Adrenal gland (tissue), 12 donors: ENCODE results near the gene MPDZ. TPM values are rescaled to one million over a fixed set of nuclear protein-coding genes. Genes with fewer than 3 reads are reported as not detected.

Experiments used
- DNase-seq, 7 donors: peaks; one replicate each; pipeline ENCODE4 v3.0.0-alpha.2; 2019 to 2020
- H3K27ac ChIP-seq, 5 donors: fragments of 200-600 bp; sonication (generic) in 4 of 5; 1 replicate in 3 of 5; 2 replicates in 2 of 5; pipeline versions ENCODE4 v1.5.1 to v1.8.0; 2016 to 2020; ENCODE audit warnings: mild to moderate bottlenecking in 1 of 5
- H3K27me3 ChIP-seq: fragments of 200-600 bp; 2 replicates; pipeline ENCODE4 v1.8.0; 2021
- H3K36me3 ChIP-seq, 2 donors: fragments of 200-600 bp; replicated peaks in 1 of 2; 1 replicate in 1 of 2; 2 replicates in 1 of 2; pipeline versions ENCODE4 v1.5.1 to v1.8.0; 2018 to 2022
- H3K4me1 ChIP-seq, 2 donors: fragments of 200-600 bp; replicated peaks in 1 of 2; 1 replicate in 1 of 2; 2 replicates in 1 of 2; pipeline versions ENCODE4 v1.5.1 to v1.8.0; 2018 to 2021
- H3K4me3 ChIP-seq, 4 donors: fragments of 200-600 bp; sonication (generic) in 3 of 4; one replicate each; pipeline ENCODE4 v1.5.1; 2016 to 2018
- H3K9me3 ChIP-seq, 3 donors: fragments of 200-600 bp; sonication (generic) in 1 of 3; replicated peaks in 1 of 3; 1 replicate in 2 of 3; 2 replicates in 1 of 3; pipeline versions ENCODE4 v1.5.1 to v1.8.0; 2016 to 2021
- POLR2A ChIP-seq, 2 donors: fragments of 450-650 bp; IDR thresholded peaks; one replicate each; pipeline ENCODE4 v1.6.1; 2017; ENCODE audit warnings: antibody characterized with exemption in 2 of 2, mild to moderate bottlenecking in 2 of 2, moderate library complexity in 1 of 2
- WGBS, 4 donors: extraction: QIAGEN DNeasy Blood & Tissue Kit in 2 of 4; methylation state at CpG; one replicate each; pipeline versions ENCODE4 v1.1.5 to v1.1.7; 2013 to 2017; 5-methylcytosine and 5-hydroxymethylcytosine counted together
- intact Hi-C, 2 donors: fragments of 100-400 bp; cut with DNase I; formaldehyde crosslinking; loops; one replicate each; pipeline versions ENCODE4 v1.14.1 to v1.15.0; 2022 to 2023
- polyA plus RNA-seq, 3 donors: library from polyadenylated mRNA; stranded (reverse); fragments of 200-250 nt in 2 of 3; fragments of 350-450 nt in 1 of 3; fragmentation: Illumina TruSeq in 1 of 3; extraction: RNeasy Lipid Tissue Mini Kit (QIAGEN cat#74804) in 1 of 3; gene quantifications; one replicate each; pipeline ENCODE4 v1.2.3, GENCODE V29; 2013 to 2014
- total RNA-seq, 9 donors: library from RNA; depleted of rRNA in 4 of 9; stranded (reverse); fragments of >200 nt in 4 of 9; fragments of 120-200 nt in 1 of 9; fragmentation: NEBNext Ultra II Directional in 1 of 9; extraction: Animal tissue kit (Norgen Biotek cat#: 25700) in 1 of 9; gene quantifications; one replicate each; pipeline versions ENCODE4 v1.1.0 to v1.2.4, GENCODE V29; 2013 to 2023
- TF ChIP-seq, protein P1 (sequence below), 6 experiments: fragments of 450-650 bp in 4 of 6; fragments of 200-600 bp in 2 of 6; sonication (generic) in 1 of 6; IDR thresholded peaks; 1 replicate in 5 of 6; 2 replicates in 1 of 6; pipeline versions ENCODE4 v1.5.1 to v1.8.0; 2016 to 2021; ENCODE audit warnings: antibody characterized with exemption in 6 of 6, mild to moderate bottlenecking in 2 of 6, moderate library complexity in 1 of 6
- donor health status: healthy with polysubstance abuse.
- donor health status: Bipolar disorder and iron deficiency.
- donor health status: DM: yes; HTN: yes; CAD: no.
- donor health status: DM: no; HTN: no; CAD: no.
- donor health status: DM: no; HTN: no; CAD: no.
- donor health status: DM: yes; HTN: yes; CAD: no.

Gene MPDZ
- total and polyA plus RNA-seq, 12 donors: 10.7 to 46.0 (median 27.7) TPM

- Histone ChIP-seq H3K4me3 (no peak overlapping the region), H3K9me3 (no peaks in the 10 kb centered on the region), H3K36me3 (no peaks in the 10 kb centered on the region), H3K27me3 (no peaks in the 10 kb centered on the region), H3K4me1 (no peaks in the 10 kb centered on the region), H3K27ac (no peak overlapping the region)
- DNase-seq: no peak
- TF ChIP-seq POLR2A (IDR thresholded peaks at IDR 0.05): no peak
- TF ChIP-seq, protein P1, sequence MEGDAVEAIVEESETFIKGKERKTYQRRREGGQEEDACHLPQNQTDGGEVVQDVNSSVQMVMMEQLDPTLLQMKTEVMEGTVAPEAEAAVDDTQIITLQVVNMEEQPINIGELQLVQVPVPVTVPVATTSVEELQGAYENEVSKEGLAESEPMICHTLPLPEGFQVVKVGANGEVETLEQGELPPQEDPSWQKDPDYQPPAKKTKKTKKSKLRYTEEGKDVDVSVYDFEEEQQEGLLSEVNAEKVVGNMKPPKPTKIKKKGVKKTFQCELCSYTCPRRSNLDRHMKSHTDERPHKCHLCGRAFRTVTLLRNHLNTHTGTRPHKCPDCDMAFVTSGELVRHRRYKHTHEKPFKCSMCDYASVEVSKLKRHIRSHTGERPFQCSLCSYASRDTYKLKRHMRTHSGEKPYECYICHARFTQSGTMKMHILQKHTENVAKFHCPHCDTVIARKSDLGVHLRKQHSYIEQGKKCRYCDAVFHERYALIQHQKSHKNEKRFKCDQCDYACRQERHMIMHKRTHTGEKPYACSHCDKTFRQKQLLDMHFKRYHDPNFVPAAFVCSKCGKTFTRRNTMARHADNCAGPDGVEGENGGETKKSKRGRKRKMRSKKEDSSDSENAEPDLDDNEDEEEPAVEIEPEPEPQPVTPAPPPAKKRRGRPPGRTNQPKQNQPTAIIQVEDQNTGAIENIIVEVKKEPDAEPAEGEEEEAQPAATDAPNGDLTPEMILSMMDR (IDR thresholded peaks at IDR 0.05): no peak
- intact Hi-C loops: no loop called here
- 58 to 86% (median 64%) methylated on average over 2 of the region's 2 CpGs for WGBS, 4 donors
These were observed 196.7 kb downstream of the MPDZ start for GRCh38 chr9:13082796-13083195.

DNA sequence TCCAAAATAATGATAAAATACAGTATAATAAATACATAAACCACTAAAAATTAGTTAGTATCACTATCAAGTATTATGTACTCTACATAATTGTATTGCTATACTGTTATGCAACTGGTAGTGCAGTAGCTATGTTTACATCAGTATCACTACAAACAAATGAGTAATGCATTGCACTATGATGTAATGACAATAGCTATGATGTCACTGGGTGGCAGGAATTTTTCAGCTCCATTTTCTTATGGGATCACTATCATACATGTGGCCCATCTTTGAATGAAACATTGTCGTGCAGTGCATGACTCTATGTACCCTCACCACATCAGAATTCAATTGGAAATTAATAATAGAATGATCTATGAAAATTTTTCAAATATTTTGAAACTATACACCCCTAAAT, 201.3 kb downstream of the MPDZ start:
- no peaks in the 10 kb centered on the region for H3K9me3 ChIP-seq
- WGBS, 4 donors: 91 to 100% (median 95%) methylated on average over 1 of the region's 1 CpG
- H3K36me3 ChIP-seq: no peaks in the 10 kb centered on the region
- no peaks in the 10 kb centered on the region for H3K27me3 ChIP-seq
- H3K4me1 ChIP-seq: no peaks in the 10 kb centered on the region
- no peak for TF ChIP-seq POLR2A (IDR thresholded peaks at IDR 0.05)
- TF ChIP-seq, protein P1 (IDR thresholded peaks at IDR 0.05): no peak
- intact Hi-C loops: no loop called here
- H3K27ac ChIP-seq: no peak overlapping the region
- no peak for DNase-seq
- no peak overlapping the region for H3K4me3 ChIP-seq

DNA sequence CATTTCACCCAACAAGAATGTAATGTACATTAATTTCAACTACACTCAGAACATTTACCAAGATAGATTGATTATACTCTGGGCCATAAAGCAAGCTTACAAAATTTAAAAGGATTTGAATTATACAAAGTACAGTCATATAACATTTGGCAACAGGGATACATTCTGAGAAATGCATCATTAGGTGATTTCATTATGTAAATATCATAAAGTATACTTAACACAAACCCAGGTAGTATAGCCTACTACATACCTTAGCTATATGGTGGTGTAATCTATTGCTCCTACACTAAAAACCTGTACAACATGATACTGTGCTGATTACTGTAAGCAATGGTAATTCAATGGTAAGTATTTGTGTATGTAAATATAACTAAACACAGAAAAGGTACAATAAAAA, 202.9 kb downstream of the MPDZ start:
- Histone ChIP-seq H3K4me3 (no peak overlapping the region), H3K4me1 (no peaks in the 10 kb centered on the region), H3K9me3 (no peaks in the 10 kb centered on the region), H3K27ac (no peak overlapping the region), H3K27me3 (no peaks in the 10 kb centered on the region), H3K36me3 (no peaks in the 10 kb centered on the region)
- no peak for TF ChIP-seq POLR2A (IDR thresholded peaks at IDR 0.05)
- TF ChIP-seq, protein P1 (IDR thresholded peaks at IDR 0.05): no peak
- DNase-seq: no peak
- intact Hi-C loops: no loop called here

DNA sequence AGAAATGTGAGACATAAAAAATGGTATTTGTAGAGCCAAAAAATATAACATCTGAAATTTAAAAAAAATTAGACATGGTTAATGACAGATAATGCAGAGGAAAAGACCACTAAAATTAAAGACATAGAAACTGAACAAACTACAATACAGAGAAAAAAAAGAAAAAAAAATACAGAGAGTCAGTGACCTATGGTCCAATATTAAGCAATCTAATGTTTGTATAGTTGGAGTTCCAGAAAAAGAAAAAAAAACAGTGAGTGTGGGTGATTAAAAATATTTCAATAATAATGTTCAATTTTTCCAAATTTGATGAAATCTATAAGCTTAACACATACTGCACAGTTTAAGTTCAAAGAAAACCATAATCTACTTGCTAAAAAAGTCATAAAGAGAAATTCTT, 207.6 kb downstream of the MPDZ start:
- no peak for TF ChIP-seq POLR2A (IDR thresholded peaks at IDR 0.05)
- TF ChIP-seq, protein P1 (IDR thresholded peaks at IDR 0.05): no peak
- no peak for DNase-seq
- intact Hi-C loops: no loop called here
- Histone ChIP-seq H3K36me3 (no peaks in the 10 kb centered on the region), H3K27me3 (no peaks in the 10 kb centered on the region), H3K4me1 (no peaks in the 10 kb centered on the region), H3K27ac (no peak overlapping the region), H3K4me3 (no peak overlapping the region), H3K9me3 (no peaks in the 10 kb centered on the region)
